ENCODE data around the gene MINAR2.

The MINAR2 gene

GRCh38 chr5:129781594-129781993 lies 33.7 kb downstream of the MINAR2 start:
- no peak for DNase-seq
- Histone ChIP-seq H3K27me3 (ENCODE audit: insufficient read depth, low read depth, severe bottlenecking) (no peaks in the 10 kb centered on the region), H3K27ac (no peak overlapping the region), H3K4me3 (ENCODE audit: low read depth, low read length) (no peak overlapping the region), H3K36me3 (no peaks in the 10 kb centered on the region), H3K9me3 (ENCODE audit: severe bottlenecking) (no peaks in the 10 kb centered on the region)
- TF ChIP-seq CTCF (IDR thresholded peaks at IDR 0.05; ENCODE audit: low read depth, low read length) = no peak

GRCh38 chr5:129803403-129803802 lies 55.5 kb downstream of the MINAR2 start:
- no peak for TF ChIP-seq CTCF (IDR thresholded peaks at IDR 0.05; ENCODE audit: low read depth, low read length)

GRCh38 chr5:129804705-129805104 lies 56.8 kb downstream of the MINAR2 start:
- no peak for DNase-seq
- no peak overlapping the region for H3K4me3 ChIP-seq (ENCODE audit: low read depth, low read length)
- no peaks in the 10 kb centered on the region for H3K27me3 ChIP-seq (ENCODE audit: insufficient read depth, low read depth, severe bottlenecking)
- no peak overlapping the region for H3K27ac ChIP-seq
- no peaks in the 10 kb centered on the region for H3K9me3 ChIP-seq (ENCODE audit: severe bottlenecking)
- no peaks in the 10 kb centered on the region for H3K36me3 ChIP-seq
- TF ChIP-seq CTCF (IDR thresholded peaks at IDR 0.05; ENCODE audit: low read depth, low read length) = no peak

More at GRCh38 chr5:129803403-129803802, 55.5 kb downstream of the MINAR2 start:
- no peaks in the 10 kb centered on the region for H3K27me3 ChIP-seq (ENCODE audit: insufficient read depth, low read depth, severe bottlenecking)
- no peak for DNase-seq
- no peak overlapping the region for H3K27ac ChIP-seq
- H3K9me3 ChIP-seq (ENCODE audit: severe bottlenecking) = no peaks in the 10 kb centered on the region
- no peaks in the 10 kb centered on the region for H3K36me3 ChIP-seq
- no peak overlapping the region for H3K4me3 ChIP-seq (ENCODE audit: low read depth, low read length)

GRCh38 chr5:129807162-129807814 lies 59.4 kb downstream of the MINAR2 start:
- Histone ChIP-seq H3K27me3 (ENCODE audit: insufficient read depth, low read depth, severe bottlenecking) (no peaks in the 10 kb centered on the region), H3K4me3 (ENCODE audit: low read depth, low read length) (no peak overlapping the region), H3K9me3 (ENCODE audit: severe bottlenecking) (no peaks in the 10 kb centered on the region), H3K27ac (no peak overlapping the region), H3K36me3 (no peaks in the 10 kb centered on the region)
- TF ChIP-seq CTCF (IDR thresholded peaks at IDR 0.05; ENCODE audit: low read depth, low read length) = no peak
- DNase-seq = no peak

Measured in WERI-Rb-1 (cell line).